ENCODE data around the gene LAMA2.

The LAMA2 gene

DNA sequence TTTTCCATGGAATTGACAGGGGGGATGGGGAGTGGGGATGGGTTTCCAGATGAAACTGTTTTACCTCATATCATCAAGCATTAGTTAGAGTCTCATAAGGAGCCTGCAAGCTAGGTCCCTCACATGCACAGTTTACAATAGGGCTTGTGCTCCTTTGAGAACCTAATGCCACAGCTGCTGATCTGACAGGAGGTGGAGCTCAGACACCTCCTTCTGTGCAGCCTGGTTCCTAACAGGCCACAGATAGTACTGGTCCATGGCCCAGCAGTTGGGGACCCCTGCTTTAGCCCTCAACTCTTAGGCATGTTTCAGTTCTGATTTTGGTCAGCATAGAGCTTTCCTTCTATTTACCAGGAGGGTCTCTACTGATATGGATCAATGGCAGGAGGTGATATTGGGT is 251.6 kb downstream of the LAMA2 start:
- no peak overlapping the region for H3K9ac ChIP-seq (ENCODE audit: low read length)
- no peaks in the 10 kb centered on the region for H3K27me3 ChIP-seq (ENCODE audit: insufficient read depth, low read length)
- no peaks in the 10 kb centered on the region for H3K9me3 ChIP-seq (ENCODE audit: low read length)
- TF ChIP-seq EZH2 (IDR thresholded peaks at IDR 0.05; ENCODE audit: borderline replicate concordance, low read length) = no peak
- TF ChIP-seq, protein P1, sequence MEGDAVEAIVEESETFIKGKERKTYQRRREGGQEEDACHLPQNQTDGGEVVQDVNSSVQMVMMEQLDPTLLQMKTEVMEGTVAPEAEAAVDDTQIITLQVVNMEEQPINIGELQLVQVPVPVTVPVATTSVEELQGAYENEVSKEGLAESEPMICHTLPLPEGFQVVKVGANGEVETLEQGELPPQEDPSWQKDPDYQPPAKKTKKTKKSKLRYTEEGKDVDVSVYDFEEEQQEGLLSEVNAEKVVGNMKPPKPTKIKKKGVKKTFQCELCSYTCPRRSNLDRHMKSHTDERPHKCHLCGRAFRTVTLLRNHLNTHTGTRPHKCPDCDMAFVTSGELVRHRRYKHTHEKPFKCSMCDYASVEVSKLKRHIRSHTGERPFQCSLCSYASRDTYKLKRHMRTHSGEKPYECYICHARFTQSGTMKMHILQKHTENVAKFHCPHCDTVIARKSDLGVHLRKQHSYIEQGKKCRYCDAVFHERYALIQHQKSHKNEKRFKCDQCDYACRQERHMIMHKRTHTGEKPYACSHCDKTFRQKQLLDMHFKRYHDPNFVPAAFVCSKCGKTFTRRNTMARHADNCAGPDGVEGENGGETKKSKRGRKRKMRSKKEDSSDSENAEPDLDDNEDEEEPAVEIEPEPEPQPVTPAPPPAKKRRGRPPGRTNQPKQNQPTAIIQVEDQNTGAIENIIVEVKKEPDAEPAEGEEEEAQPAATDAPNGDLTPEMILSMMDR (IDR thresholded peaks at IDR 0.05; ENCODE audit: low read length) = no peak
- no peak overlapping the region for H3K27ac ChIP-seq (ENCODE audit: low read depth, low read length, poor library complexity, severe bottlenecking)
- H3K4me3 ChIP-seq (ENCODE audit: low read depth, low read length, poor library complexity, severe bottlenecking) = no peak overlapping the region
- no peaks in the 10 kb centered on the region for H4K20me1 ChIP-seq (ENCODE audit: insufficient read depth, low read length)
- H3F3A ChIP-seq (ENCODE audit: insufficient read depth, low read length) = no peaks in the 10 kb centered on the region
- H3K4me2 ChIP-seq (ENCODE audit: low read length) = no peak overlapping the region
- H3K9me2 ChIP-seq (ENCODE audit: low read depth, low read length) = no peaks in the 10 kb centered on the region
- no peaks in the 10 kb centered on the region for H3K79me2 ChIP-seq (ENCODE audit: insufficient read depth, low read length)
- H3K36me3 ChIP-seq (ENCODE audit: insufficient read depth, low read length) = no peaks in the 10 kb centered on the region
- H3K4me1 ChIP-seq (ENCODE audit: insufficient read depth, low read length, severe bottlenecking) = no peaks in the 10 kb centered on the region
- H2AFZ ChIP-seq (ENCODE audit: low read length) = no peak overlapping the region

DNA sequence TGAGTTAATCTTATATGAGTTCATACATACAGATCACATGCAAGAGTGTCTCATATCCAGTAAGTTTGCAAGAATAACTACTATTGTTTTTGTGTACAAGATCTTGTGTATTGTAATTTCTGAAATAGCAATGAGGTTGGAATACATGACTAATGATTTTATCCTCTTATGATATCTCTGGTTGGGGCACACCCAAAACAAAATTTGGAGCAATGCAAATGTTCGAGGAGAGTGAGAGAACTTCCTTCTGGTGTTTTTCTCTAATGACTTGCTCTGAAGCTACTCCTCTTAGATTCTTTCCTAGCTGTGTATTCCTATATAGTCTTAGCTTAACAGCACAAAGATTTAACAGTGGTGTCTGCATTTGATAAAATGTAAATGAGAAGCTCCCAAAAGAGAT is 252.5 kb downstream of the LAMA2 start:
- TF ChIP-seq, protein P1 (IDR thresholded peaks at IDR 0.05; ENCODE audit: low read length) = no peak
- TF ChIP-seq EZH2 (IDR thresholded peaks at IDR 0.05; ENCODE audit: borderline replicate concordance, low read length) = no peak
- Histone ChIP-seq H3K4me2 (ENCODE audit: low read length) (no peak overlapping the region), H4K20me1 (ENCODE audit: insufficient read depth, low read length) (no peaks in the 10 kb centered on the region), H3K27me3 (ENCODE audit: insufficient read depth, low read length) (no peaks in the 10 kb centered on the region), H3K36me3 (ENCODE audit: insufficient read depth, low read length) (no peaks in the 10 kb centered on the region), H2AFZ (ENCODE audit: low read length) (no peak overlapping the region), H3K27ac (ENCODE audit: low read depth, low read length, poor library complexity, severe bottlenecking) (no peak overlapping the region), H3K9ac (ENCODE audit: low read length) (no peak overlapping the region), H3K9me3 (ENCODE audit: low read length) (no peaks in the 10 kb centered on the region), H3K9me2 (ENCODE audit: low read depth, low read length) (no peaks in the 10 kb centered on the region), H3K4me3 (ENCODE audit: low read depth, low read length, poor library complexity, severe bottlenecking) (no peak overlapping the region), H3K4me1 (ENCODE audit: insufficient read depth, low read length, severe bottlenecking) (no peaks in the 10 kb centered on the region), H3K79me2 (ENCODE audit: insufficient read depth, low read length) (no peaks in the 10 kb centered on the region), H3F3A (ENCODE audit: insufficient read depth, low read length) (no peaks in the 10 kb centered on the region)

DNA sequence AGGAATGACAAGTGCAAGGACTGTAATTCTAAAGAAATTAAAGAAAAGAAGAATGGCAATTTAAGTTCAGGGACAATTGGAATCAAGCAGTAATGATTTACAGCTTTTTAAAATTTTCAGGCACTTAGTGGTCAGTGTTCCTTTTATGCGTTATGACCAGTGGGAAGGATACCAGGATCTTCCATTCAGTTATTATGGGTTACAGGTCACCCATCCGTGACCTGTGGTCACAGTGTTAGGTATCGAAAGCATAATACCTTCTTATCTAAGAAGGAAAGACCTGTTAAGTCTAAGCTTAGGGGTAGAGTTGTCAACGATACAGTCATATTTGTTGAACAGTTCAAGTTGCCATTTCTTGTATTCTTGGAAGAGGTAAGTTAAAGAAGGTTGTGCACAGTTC is 253.8 kb downstream of the LAMA2 start:
- Histone ChIP-seq H3K9me3 (ENCODE audit: low read length) (no peaks in the 10 kb centered on the region), H3K36me3 (ENCODE audit: insufficient read depth, low read length) (no peaks in the 10 kb centered on the region), H3K4me2 (ENCODE audit: low read length) (no peak overlapping the region), H3K27ac (ENCODE audit: low read depth, low read length, poor library complexity, severe bottlenecking) (no peak overlapping the region), H3K4me1 (ENCODE audit: insufficient read depth, low read length, severe bottlenecking) (no peaks in the 10 kb centered on the region), H3K27me3 (ENCODE audit: insufficient read depth, low read length) (no peaks in the 10 kb centered on the region), H2AFZ (ENCODE audit: low read length) (no peak overlapping the region), H3K9me2 (ENCODE audit: low read depth, low read length) (no peaks in the 10 kb centered on the region), H3K9ac (ENCODE audit: low read length) (no peak overlapping the region), H3K4me3 (ENCODE audit: low read depth, low read length, poor library complexity, severe bottlenecking) (no peak overlapping the region), H3F3A (ENCODE audit: insufficient read depth, low read length) (no peaks in the 10 kb centered on the region), H3K79me2 (ENCODE audit: insufficient read depth, low read length) (no peaks in the 10 kb centered on the region), H4K20me1 (ENCODE audit: insufficient read depth, low read length) (no peaks in the 10 kb centered on the region)
- TF ChIP-seq EZH2 (IDR thresholded peaks at IDR 0.05; ENCODE audit: borderline replicate concordance, low read length) = no peak
- TF ChIP-seq, protein P1 (IDR thresholded peaks at IDR 0.05; ENCODE audit: low read length) = no peak
